Urothelium cell line (cell line): ENCODE data around the gene NRN1L.
A peak's percentile ranks its signal among the peaks of the same experiment; 100 is the strongest.

Experiments used
- DNase-seq: peaks from one replicate; pipeline ENCODE4 v3.0.0; 2011; ENCODE audit warnings: low spot score, mixed read lengths
- FAIRE-seq: peaks from 2 replicates; lab custom pipeline; 2011; peaks lifted over from hg19 to GRCh38; lab: Jason Lieb, UNC

Gene NRN1L

GRCh38 chr16:67934306-67935100 lies 49.8 kb downstream of the NRN1L start:
- FAIRE-seq = no peak

GRCh38 chr16:67935101-67935401 lies 50.4 kb downstream of the NRN1L start:
- DNase-seq (no peak), FAIRE-seq (no peak)

More at GRCh38 chr16:67934306-67935100, 49.8 kb downstream of the NRN1L start:
- no peak for DNase-seq

- FAIRE-seq (peak; percentile 50), DNase-seq (peak; percentile 99)
Measured at GRCh38 chr16:67935402-67936123, 50.9 kb downstream of the NRN1L start.
